Endodermal cell (in vitro differentiated cells): Measurements from ENCODE around the gene RPL38. TPM values are rescaled to one million over a fixed set of nuclear protein-coding genes. Genes with fewer than 3 reads are reported as not detected.

Source experiments
- DNase-seq: peaks from one replicate; pipeline ENCODE4 v3.0.0-alpha.2; 2017
- H3K27ac ChIP-seq: 2 replicates; pipeline ENCODE4 v1.5.1; 2013; ENCODE audit warnings: mild to moderate bottlenecking, low read depth, low read length, moderate library complexity
- H3K27me3 ChIP-seq: 2 replicates; pipeline ENCODE4 v1.6.1; 2013; ENCODE audit warnings: mild to moderate bottlenecking, low read length, moderate library complexity; ENCODE audit not compliant: insufficient read depth, control insufficient read depth, poor library complexity, severe bottlenecking
- H3K36me3 ChIP-seq: 2 replicates; pipeline ENCODE4 v1.7.0; 2013; ENCODE audit warnings: mild to moderate bottlenecking, low read length, moderate library complexity; ENCODE audit not compliant: control insufficient read depth, insufficient read depth
- H3K4me1 ChIP-seq: one replicate; pipeline ENCODE4 v1.7.0; 2013; ENCODE audit warnings: low read length; ENCODE audit not compliant: control insufficient read depth, insufficient read depth
- H3K4me3 ChIP-seq: 2 replicates; pipeline ENCODE4 v1.5.1; 2013; ENCODE audit warnings: mild to moderate bottlenecking, low read length, moderate library complexity
- H3K9ac ChIP-seq: 2 replicates; pipeline ENCODE4 v1.6.1; 2013; ENCODE audit warnings: mild to moderate bottlenecking, low read length, moderate library complexity; ENCODE audit not compliant: poor library complexity, severe bottlenecking; ENCODE audit errors: extremely low read depth
- H3K9me3 ChIP-seq: 2 replicates; pipeline ENCODE4 v1.6.1; 2013; ENCODE audit warnings: mild to moderate bottlenecking, low read length, moderate library complexity; ENCODE audit not compliant: control insufficient read depth
- H3K27ac Mint-ChIP-seq: 2 replicates; pipeline ENCODE4 v1.8.0; 2020; ENCODE audit warnings: mixed read lengths
- H3K27me3 Mint-ChIP-seq: 2 replicates; pipeline ENCODE4 v1.8.0; 2021; ENCODE audit warnings: mild to moderate bottlenecking, mixed read lengths; ENCODE audit not compliant: insufficient read depth
- H3K36me3 Mint-ChIP-seq: 2 replicates; pipeline ENCODE4 v1.8.0; 2020; ENCODE audit warnings: low read depth, mixed read lengths
- H3K4me1 Mint-ChIP-seq: 2 replicates; pipeline ENCODE4 v1.8.0; 2020; ENCODE audit warnings: mixed read lengths
- H3K4me3 Mint-ChIP-seq: 2 replicates; pipeline ENCODE4 v1.8.0; 2020; ENCODE audit warnings: mild to moderate bottlenecking, moderate library complexity, mixed read lengths
- H3K9me3 Mint-ChIP-seq: 2 replicates; pipeline ENCODE4 v1.8.0; 2020; ENCODE audit warnings: mild to moderate bottlenecking, mixed read lengths
- WGBS, 2 experiments: methylation state at CpG; one replicate each; pipeline versions ENCODE4 v1.1.5 to v1.1.7; 2013; ENCODE audit warnings: missing lambda C conversion rate in 2 of 2, mixed read lengths in 1 of 2; ENCODE audit not compliant: insufficient coverage in 1 of 2, insufficient read length in 1 of 2; 5-methylcytosine and 5-hydroxymethylcytosine counted together
- total RNA-seq, 2 donors: library from RNA; stranded (reverse); fragmentation: NEBNext Ultra II Directional in 1 of 2; extraction: Animal tissue kit (Norgen Biotek cat#: 25700) in 1 of 2; gene quantifications; 2 replicates in 1 of 2; 3 replicates in 1 of 2; pipeline ENCODE4 v1.2.1, GENCODE V29; 2021
- TF ChIP-seq, protein P1 (sequence below): fragments of 200-600 bp; sonication (generic); conservative IDR thresholded peaks from 2 replicates; pipeline ENCODE4 v1.5.0; 2021; ENCODE audit warnings: antibody characterized with exemption, mild to moderate bottlenecking

The RPL38 gene
- total RNA-seq, 2 donors from 2014 or later: 1,155 to 1,199 TPM

DNA sequence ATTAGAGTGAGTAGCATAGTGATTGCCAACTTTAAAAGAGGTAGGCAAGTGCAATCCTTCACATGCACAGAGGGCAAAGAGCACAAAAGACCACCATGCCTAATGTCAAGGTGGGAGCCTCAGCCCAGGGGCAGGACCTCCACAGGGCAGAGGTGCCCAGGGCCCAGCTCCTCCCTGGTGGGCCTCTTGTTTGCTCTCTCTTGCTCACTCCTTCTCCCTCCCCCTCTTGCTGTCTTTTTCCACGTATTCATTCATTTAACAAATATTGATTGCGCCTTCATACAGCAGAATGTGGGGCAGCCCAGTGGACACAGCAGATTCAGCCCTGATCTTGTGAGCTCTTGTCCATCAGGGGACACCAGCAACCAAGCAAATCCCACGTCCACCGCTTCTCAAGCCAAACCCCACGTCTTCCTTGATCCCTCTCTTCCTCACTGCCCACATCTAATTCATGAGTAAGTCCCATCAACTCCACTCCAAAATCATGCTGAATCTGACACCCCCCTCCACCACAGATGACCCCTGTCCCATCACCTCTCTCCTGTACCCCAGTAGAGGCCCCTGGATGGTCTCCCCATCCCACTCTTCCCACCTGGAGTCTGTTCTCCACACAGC, 44.1 kb upstream of the RPL38 start:
- H3K27me3 Mint-ChIP-seq: peaks cover 10% of the 10 kb centered on the region
- 76 to 91% methylated on average over 4 to 5 of the region's 5 CpGs for WGBS, 2 experiments
- no peak overlapping the region for H3K4me3 ChIP-seq
- TF ChIP-seq, protein P1, sequence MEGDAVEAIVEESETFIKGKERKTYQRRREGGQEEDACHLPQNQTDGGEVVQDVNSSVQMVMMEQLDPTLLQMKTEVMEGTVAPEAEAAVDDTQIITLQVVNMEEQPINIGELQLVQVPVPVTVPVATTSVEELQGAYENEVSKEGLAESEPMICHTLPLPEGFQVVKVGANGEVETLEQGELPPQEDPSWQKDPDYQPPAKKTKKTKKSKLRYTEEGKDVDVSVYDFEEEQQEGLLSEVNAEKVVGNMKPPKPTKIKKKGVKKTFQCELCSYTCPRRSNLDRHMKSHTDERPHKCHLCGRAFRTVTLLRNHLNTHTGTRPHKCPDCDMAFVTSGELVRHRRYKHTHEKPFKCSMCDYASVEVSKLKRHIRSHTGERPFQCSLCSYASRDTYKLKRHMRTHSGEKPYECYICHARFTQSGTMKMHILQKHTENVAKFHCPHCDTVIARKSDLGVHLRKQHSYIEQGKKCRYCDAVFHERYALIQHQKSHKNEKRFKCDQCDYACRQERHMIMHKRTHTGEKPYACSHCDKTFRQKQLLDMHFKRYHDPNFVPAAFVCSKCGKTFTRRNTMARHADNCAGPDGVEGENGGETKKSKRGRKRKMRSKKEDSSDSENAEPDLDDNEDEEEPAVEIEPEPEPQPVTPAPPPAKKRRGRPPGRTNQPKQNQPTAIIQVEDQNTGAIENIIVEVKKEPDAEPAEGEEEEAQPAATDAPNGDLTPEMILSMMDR: no peak
- H3K4me3 Mint-ChIP-seq: no peak overlapping the region
- H3K9me3 ChIP-seq: peaks cover 4% of the 10 kb centered on the region
- H3K4me1 ChIP-seq: no peaks in the 10 kb centered on the region
- no peak overlapping the region for H3K27ac ChIP-seq
- H3K36me3 ChIP-seq: no peaks in the 10 kb centered on the region
- H3K27me3 ChIP-seq: no peaks in the 10 kb centered on the region
- H3K27ac Mint-ChIP-seq: no peak overlapping the region
- no peaks in the 10 kb centered on the region for H3K36me3 Mint-ChIP-seq
- H3K4me1 Mint-ChIP-seq: no peaks in the 10 kb centered on the region
- H3K9ac ChIP-seq: no peak overlapping the region
- no peak for DNase-seq
- H3K9me3 Mint-ChIP-seq: peaks cover 6% of the 10 kb centered on the region

DNA sequence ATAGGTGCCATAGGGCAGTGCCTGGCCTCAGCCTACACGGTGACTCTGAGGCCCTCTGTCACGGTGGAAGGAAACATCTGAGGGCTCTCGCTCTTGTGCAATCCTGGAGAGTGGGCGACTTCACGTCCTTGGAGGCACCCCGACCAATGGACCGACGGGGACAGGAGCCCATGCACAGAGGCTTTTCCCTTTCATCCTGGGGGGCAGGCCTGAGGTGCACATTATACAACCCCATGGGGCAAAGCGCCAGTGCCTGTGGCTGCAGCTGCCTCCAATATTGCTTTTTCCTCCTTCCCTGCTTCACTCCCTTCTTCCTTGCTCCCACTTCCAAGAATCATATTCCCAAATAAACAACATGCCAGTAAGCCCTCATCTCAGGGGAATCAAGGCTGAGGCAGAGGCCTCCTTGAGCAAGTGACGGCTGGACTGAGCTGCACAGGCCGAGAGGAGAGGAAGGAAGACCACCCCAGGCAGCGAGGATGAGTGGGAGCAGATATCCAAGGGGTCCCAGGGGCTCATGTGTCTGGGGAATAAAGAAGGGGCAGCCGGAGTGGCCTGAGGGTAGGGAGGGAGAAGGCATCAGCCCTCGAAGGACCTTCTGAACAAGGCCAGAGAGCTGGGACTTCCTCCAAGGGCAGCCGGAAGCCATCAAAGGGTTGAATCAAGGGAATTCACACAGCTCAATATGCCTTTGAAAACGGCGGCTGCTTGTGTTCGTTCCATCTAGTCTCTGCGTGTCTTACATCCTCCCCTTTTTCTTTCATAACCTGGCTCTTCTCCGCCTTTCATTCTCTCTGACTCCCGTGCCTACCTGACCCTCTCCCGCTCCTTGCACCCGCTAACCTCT, 42.6 kb upstream of the RPL38 start:
- no peak overlapping the region for H3K9ac ChIP-seq
- DNase-seq: no peak
- Mint-ChIP-seq H3K4me3 (no peak overlapping the region), H3K27ac (no peak overlapping the region), H3K4me1 (no peaks in the 10 kb centered on the region), H3K9me3 (peaks cover 6% of the 10 kb centered on the region), H3K27me3 (peaks cover 8% of the 10 kb centered on the region), H3K36me3 (no peaks in the 10 kb centered on the region)
- H3K4me3 ChIP-seq: no peak overlapping the region
- H3K9me3 ChIP-seq: peaks cover 4% of the 10 kb centered on the region
- no peaks in the 10 kb centered on the region for H3K27me3 ChIP-seq
- H3K36me3 ChIP-seq: no peaks in the 10 kb centered on the region
- 94% methylated on average over 19 to 23 of the region's 23 CpGs for WGBS, 2 experiments
- TF ChIP-seq, protein P1: no peak
- H3K4me1 ChIP-seq: no peaks in the 10 kb centered on the region
- H3K27ac ChIP-seq: no peak overlapping the region

DNA sequence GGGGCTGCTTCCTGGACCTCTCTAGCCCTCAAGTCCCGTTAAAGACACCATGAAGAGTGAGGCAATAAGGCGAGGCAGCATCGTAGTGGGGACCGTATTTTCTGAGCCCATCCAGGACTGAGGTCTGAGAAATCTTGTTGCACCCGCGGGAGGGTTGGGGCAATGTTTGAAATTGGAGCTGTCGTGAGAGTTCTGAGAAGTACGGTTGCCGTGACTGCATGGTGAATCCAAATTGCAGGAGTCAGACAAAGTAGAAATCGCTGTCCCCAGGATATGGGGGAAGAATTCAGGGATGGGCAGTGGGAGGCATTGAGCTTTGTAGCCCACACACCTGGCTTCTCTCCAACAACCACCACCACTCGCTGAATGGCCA, 42.0 kb upstream of the RPL38 start:
- Mint-ChIP-seq H3K4me3 (no peak overlapping the region), H3K9me3 (peaks cover 6% of the 10 kb centered on the region), H3K27ac (no peak overlapping the region), H3K36me3 (no peaks in the 10 kb centered on the region), H3K27me3 (peaks cover 8% of the 10 kb centered on the region), H3K4me1 (no peaks in the 10 kb centered on the region)
- 94 to 96% methylated on average over 4 to 11 of the region's 11 CpGs for WGBS, 2 experiments
- Histone ChIP-seq H3K4me3 (no peak overlapping the region), H3K4me1 (no peaks in the 10 kb centered on the region), H3K9me3 (peaks cover 4% of the 10 kb centered on the region), H3K27ac (no peak overlapping the region), H3K9ac (no peak overlapping the region), H3K27me3 (no peaks in the 10 kb centered on the region), H3K36me3 (no peaks in the 10 kb centered on the region)
- no peak for DNase-seq
- TF ChIP-seq, protein P1: no peak
